H1 (cell line): Measurements from ENCODE around the gene AGAP1. TPM values are rescaled to one million over a fixed set of nuclear protein-coding genes. Genes with fewer than 3 reads are reported as not detected.

Experiments used
- CTCF ChIA-PET: fragments of 300-600 bp; sonication (Branson Sonifier 250); formaldehyde crosslinking; loops from one replicate; lab custom pipeline; 2021; ENCODE audit not compliant: partially characterized antibody; lab: Charles Lee
- POLR2A ChIA-PET: fragments of 300-600 bp; sonication (Branson Sonifier 250); formaldehyde crosslinking; loops from one replicate; lab custom pipeline; 2021; ENCODE audit warnings: inconsistent platforms; ENCODE audit not compliant: partially characterized antibody; lab: Charles Lee
- DNase-seq, 2 experiments: peaks; one replicate each; pipeline versions ENCODE4 v3.0.0 to v3.0.0-alpha.2; 2010 to 2022; ENCODE audit warnings: low spot score in 2 of 2, low read depth in 1 of 2, mixed read lengths in 1 of 2
- FAIRE-seq: peaks from 2 replicates; lab custom pipeline; 2011; peaks lifted over from hg19 to GRCh38; lab: Jason Lieb, UNC
- H2AFZ ChIP-seq: 2 replicates; pipeline ENCODE4 v1.8.1; 2012; ENCODE audit warnings: low read length, inconsistent platforms
- H2AK5ac ChIP-seq: 2 replicates; pipeline ENCODE4 v1.6.1; 2013; ENCODE audit warnings: low read depth, low read length
- H2BK120ac ChIP-seq: replicated peaks from 2 replicates; pipeline ENCODE3; 2013; ENCODE audit warnings: low read depth, low read length, inconsistent platforms
- H2BK12ac ChIP-seq: 2 replicates; pipeline ENCODE4 v1.6.1; 2013; ENCODE audit warnings: low read depth, low read length
- H2BK15ac ChIP-seq: 2 replicates; pipeline ENCODE4 v1.6.1; 2013; ENCODE audit warnings: low read length
- H2BK20ac ChIP-seq: 2 replicates; pipeline ENCODE4 v1.6.1; 2013; ENCODE audit warnings: low read length
- H2BK5ac ChIP-seq: 2 replicates; pipeline ENCODE4 v1.6.1; 2013; ENCODE audit warnings: low read depth, low read length
- H3K14ac ChIP-seq: 2 replicates; pipeline ENCODE4 v1.6.1; 2013; ENCODE audit warnings: inconsistent platforms; ENCODE audit not compliant: insufficient read length
- H3K18ac ChIP-seq: 2 replicates; pipeline ENCODE4 v1.6.1; 2013; ENCODE audit warnings: low read length; ENCODE audit errors: extremely low read depth
- H3K23ac ChIP-seq: 2 replicates; pipeline ENCODE4 v1.6.1; 2013; ENCODE audit warnings: inconsistent platforms; ENCODE audit not compliant: insufficient read length
- H3K23me2 ChIP-seq: 2 replicates; pipeline ENCODE4 v1.6.1; 2013; ENCODE audit warnings: low read depth, low read length
- H3K27ac ChIP-seq: 2 replicates; pipeline ENCODE4 v1.6.1; 2011; ENCODE audit warnings: low read depth, low read length, inconsistent platforms
- H3K27me3 ChIP-seq, 4 experiments: replicated peaks in 1 of 4; 1 replicate in 1 of 4; 2 replicates in 3 of 4; pipeline versions ENCODE4 v1.6.1 to v1.8.1; 2011 to 2013; ENCODE audit warnings: low read length in 3 of 4, mild to moderate bottlenecking in 3 of 4, inconsistent platforms in 2 of 4, mixed read lengths in 2 of 4, moderate library complexity in 1 of 4; ENCODE audit not compliant: control insufficient read depth in 3 of 4, insufficient read depth in 3 of 4; ENCODE audit errors: extremely low read depth in 1 of 4
- H3K36me3 ChIP-seq, 4 experiments: 2 replicates each; pipeline versions ENCODE4 v1.6.1 to v1.8.1; 2011 to 2013; ENCODE audit warnings: mild to moderate bottlenecking in 4 of 4, low read length in 3 of 4, moderate library complexity in 2 of 4, control low read depth in 1 of 4, inconsistent platforms in 1 of 4; ENCODE audit not compliant: insufficient read depth in 4 of 4, control insufficient read depth in 2 of 4
- H3K4ac ChIP-seq: replicated peaks from 2 replicates; pipeline ENCODE3; 2013; ENCODE audit warnings: low read length, low read depth, mixed read lengths, inconsistent platforms; ENCODE audit not compliant: insufficient read length
- H3K4me1 ChIP-seq, 4 experiments: replicated peaks in 1 of 4; 1 replicate in 1 of 4; 2 replicates in 3 of 4; pipeline versions ENCODE4 v1.6.1 to v1.8.1; 2011 to 2013; ENCODE audit warnings: low read length in 3 of 4, inconsistent platforms in 2 of 4, mixed read lengths in 1 of 4; ENCODE audit not compliant: insufficient read depth in 4 of 4, control insufficient read depth in 3 of 4
- H3K4me2 ChIP-seq, 2 experiments: 2 replicates each; pipeline versions ENCODE4 v1.6.1 to v1.8.1; 2011 to 2013; ENCODE audit warnings: low read depth in 2 of 2, low read length in 2 of 2, control low read depth in 1 of 2, inconsistent platforms in 1 of 2, mild to moderate bottlenecking in 1 of 2; ENCODE audit not compliant: insufficient read depth in 1 of 2
- H3K4me3 ChIP-seq, 4 experiments: fragments of 200-600, 300-600 bp in 1 of 4; sonication (generic), shearing (Covaris generic), sonication (Bioruptor Twin) in 1 of 4; 2 replicates each; pipeline versions ENCODE4 v1.5.1 to v1.8.1; 2011 to 2016; ENCODE audit warnings: low read length in 4 of 4, low read depth in 3 of 4, control low read depth in 2 of 4, inconsistent platforms in 2 of 4, mild to moderate bottlenecking in 2 of 4, mixed read lengths in 1 of 4, moderate library complexity in 1 of 4; ENCODE audit not compliant: insufficient read depth in 2 of 4; ENCODE audit errors: extremely low read depth in 1 of 4
- H3K56ac ChIP-seq: replicated peaks from 2 replicates; pipeline ENCODE3; 2013; ENCODE audit warnings: low read depth, mild to moderate bottlenecking, mixed read lengths, low read length, inconsistent platforms; ENCODE audit not compliant: insufficient read length
- H3K79me1 ChIP-seq: 2 replicates; pipeline ENCODE4 v1.6.1; 2013; ENCODE audit warnings: low read depth, low read length, control low read depth
- H3K79me2 ChIP-seq, 2 experiments: 2 replicates each; pipeline versions ENCODE4 v1.6.1 to v1.8.1; 2012 to 2013; ENCODE audit warnings: low read length in 2 of 2, mild to moderate bottlenecking in 2 of 2, inconsistent platforms in 1 of 2; ENCODE audit not compliant: insufficient read depth in 2 of 2, control insufficient read depth in 1 of 2
- H3K9ac ChIP-seq, 4 experiments: replicated peaks in 1 of 4; 1 replicate in 1 of 4; 2 replicates in 3 of 4; pipeline versions ENCODE4 v1.6.1 to v1.8.1; 2011 to 2013; ENCODE audit warnings: low read depth in 3 of 4, low read length in 3 of 4, control low read depth in 2 of 4, mild to moderate bottlenecking in 2 of 4, moderate library complexity in 2 of 4, inconsistent platforms in 1 of 4; ENCODE audit errors: extremely low read depth in 1 of 4
- H3K9me3 ChIP-seq, 2 experiments: 2 replicates each; pipeline versions ENCODE4 v1.6.1 to v1.8.1; 2012 to 2013; ENCODE audit warnings: mild to moderate bottlenecking in 2 of 2, moderate library complexity in 2 of 2, control low read depth in 1 of 2, inconsistent platforms in 1 of 2, low read depth in 1 of 2, low read length in 1 of 2, mixed read lengths in 1 of 2; ENCODE audit not compliant: insufficient read depth in 2 of 2
- H4K20me1 ChIP-seq, 2 experiments: replicated peaks in 1 of 2; 2 replicates each; pipeline versions ENCODE3 to v1.8.1; 2011 to 2013; ENCODE audit warnings: inconsistent platforms in 2 of 2, low read length in 2 of 2, mild to moderate bottlenecking in 1 of 2; ENCODE audit not compliant: insufficient read depth in 2 of 2, control insufficient read depth in 1 of 2
- H4K5ac ChIP-seq: 2 replicates; pipeline ENCODE4 v1.6.1; 2013; ENCODE audit warnings: low read length, low read depth, mixed read lengths, inconsistent platforms; ENCODE audit not compliant: insufficient read length
- H4K8ac ChIP-seq: 2 replicates; pipeline ENCODE4 v1.8.0; 2013; ENCODE audit warnings: mild to moderate bottlenecking, moderate library complexity, low read length, inconsistent platforms; ENCODE audit not compliant: insufficient read depth; ENCODE audit errors: extremely low read depth
- H4K91ac ChIP-seq: replicated peaks from 2 replicates; pipeline ENCODE3; 2013; ENCODE audit warnings: low read length, mixed read lengths, inconsistent platforms; ENCODE audit not compliant: insufficient read length
- ASH2L ChIP-seq: fragments of 200-600, 300-600 bp; sonication (generic); IDR thresholded peaks from one replicate; pipeline ENCODE4 v1.7.1; 2017; ENCODE audit warnings: low read length
- CHD1 ChIP-seq: IDR thresholded peaks from 2 replicates; pipeline ENCODE4 v1.6.1; 2012; ENCODE audit warnings: low read depth, low read length, improper control_type of control experiment
- EP300 ChIP-seq, 2 experiments: IDR thresholded peaks; 1 replicate in 1 of 2; 2 replicates in 1 of 2; pipeline ENCODE4 v1.6.1; 2011 to 2012; ENCODE audit warnings: low read depth in 2 of 2, low read length in 2 of 2, mild to moderate bottlenecking in 2 of 2, borderline replicate concordance in 1 of 2, inconsistent platforms in 1 of 2, moderate library complexity in 1 of 2
- JUND ChIP-seq: IDR thresholded peaks from 2 replicates; pipeline ENCODE4 v1.6.1; 2011; ENCODE audit warnings: mild to moderate bottlenecking, improper control_type of control experiment, low read length
- POLR2A ChIP-seq, 2 experiments: IDR thresholded peaks; 1 replicate in 1 of 2; 2 replicates in 1 of 2; pipeline ENCODE4 v1.6.1; 2011; ENCODE audit warnings: low read depth in 2 of 2, low read length in 2 of 2, mild to moderate bottlenecking in 2 of 2; ENCODE audit errors: control extremely low read depth in 1 of 2
- POU5F1 ChIP-seq: IDR thresholded peaks from 2 replicates; pipeline ENCODE4 v1.6.1; 2011; ENCODE audit warnings: low read depth, mild to moderate bottlenecking, low read length, moderate library complexity
- RAD21 ChIP-seq, 2 experiments: IDR thresholded peaks in 1 of 2; conservative IDR thresholded peaks in 1 of 2; 2 replicates each; pipeline ENCODE4 v1.6.1; 2011; ENCODE audit warnings: low read depth in 2 of 2, low read length in 2 of 2, improper control_type of control experiment in 1 of 2, inconsistent platforms in 1 of 2, mild to moderate bottlenecking in 1 of 2, moderate library complexity in 1 of 2
- SIRT6 ChIP-seq: IDR thresholded peaks from one replicate; pipeline ENCODE4 v1.7.1; 2012; ENCODE audit warnings: low read length, inconsistent platforms
- SP2 ChIP-seq: IDR thresholded peaks from 2 replicates; pipeline ENCODE4 v1.6.1; 2012; ENCODE audit warnings: mild to moderate bottlenecking, low read length, inconsistent platforms
- SP4 ChIP-seq: IDR thresholded peaks from 2 replicates; pipeline ENCODE4 v1.6.1; 2012; ENCODE audit warnings: low read length, inconsistent platforms
- ZNF274 ChIP-seq: IDR thresholded peaks from 2 replicates; pipeline ENCODE4 v1.7.0; 2012; ENCODE audit warnings: low read length, borderline replicate concordance; ENCODE audit errors: extremely low read depth
- WGBS, 2 experiments: shearing (Covaris generic) in 1 of 2; methylation state at CpG; one replicate each; pipeline versions ENCODE4 v1.1.6 to v1.1.7; 2013 to 2015; ENCODE audit warnings: low lambda C conversion rate in 2 of 2, mixed read lengths in 2 of 2, inconsistent platforms in 1 of 2, low coverage in 1 of 2, missing lambda C conversion rate in 1 of 2; ENCODE audit not compliant: insufficient replicate concordance in 2 of 2, insufficient coverage in 1 of 2, insufficient read length in 1 of 2; ENCODE audit errors: extremely low coverage in 1 of 2, missing lambda C conversion rate in 1 of 2; 5-methylcytosine and 5-hydroxymethylcytosine counted together
- polyA plus RNA-seq, 7 experiments: library from polyadenylated mRNA; depleted of rRNA in 3 of 7; stranded (reverse) in 5 of 7; unstranded in 2 of 7; fragments of >200 nt in 5 of 7; fragments of 200-250 nt in 2 of 7; gene quantifications; 1 replicate in 5 of 7; 2 replicates in 1 of 7; 4 replicates in 1 of 7; pipeline versions ENCODE4 v1.2.1 to v1.2.3, GENCODE V29; 2011 to 2013; ENCODE audit warnings: missing spikeins in 2 of 7, mixed read lengths in 2 of 7
- total RNA-seq: library from RNA; stranded (reverse); fragmentation: NEBNext Ultra II Directional; extraction: Animal tissue kit (Norgen Biotek cat#: 25700); gene quantifications from 2 replicates; pipeline ENCODE4 v1.2.1, GENCODE V29; 2021
- TF ChIP-seq, protein P1 (sequence below): IDR thresholded peaks from 2 replicates; pipeline ENCODE4 v1.6.1; 2012; ENCODE audit warnings: inconsistent platforms

AGAP1 gene
- total and polyA plus RNA-seq, 2 of the 8 experiments (the other 6 are each of a cell fraction or from before 2014, with no cell fraction given): 18.1 to 39.4 TPM

DNA sequence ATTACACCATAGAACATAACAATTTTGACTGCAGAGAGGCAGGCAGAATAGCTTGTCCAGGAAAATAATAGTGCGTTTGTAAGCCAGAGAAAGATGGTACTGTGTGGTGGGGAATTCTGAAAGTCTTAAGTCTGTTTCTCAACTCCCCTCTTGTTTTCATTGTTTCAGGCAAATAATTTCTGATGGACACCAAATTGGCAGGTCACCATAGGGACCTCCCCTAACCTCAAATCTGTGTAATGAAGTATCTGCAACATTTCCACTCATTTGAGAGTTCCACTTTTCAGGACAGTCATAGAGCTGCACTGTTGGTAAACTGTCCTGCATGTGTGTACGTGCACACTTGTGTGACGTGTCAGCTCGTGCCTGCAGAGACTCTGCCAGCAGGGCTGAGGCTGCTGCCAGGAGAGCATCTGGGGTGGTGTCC, 195.6 kb downstream of the AGAP1 start:
- Histone ChIP-seq H2AFZ (no peak overlapping the region), H2BK20ac (no peak overlapping the region), H3K23me2 (no peaks in the 10 kb centered on the region), H2BK15ac (no peak overlapping the region), H3K36me3 (no peaks in the 10 kb centered on the region), H4K5ac (no peak overlapping the region), H2BK120ac (no peak overlapping the region), H3K27me3 (no peaks in the 10 kb centered on the region), H2BK12ac (no peak overlapping the region), H3K4me2 (no peak overlapping the region), H2AK5ac (no peak overlapping the region), H2BK5ac (no peak overlapping the region), H3K4ac (no peak overlapping the region), H4K20me1 (peaks cover 16 to 30% of the 10 kb centered on the region in 2 experiments), H4K8ac (no peak overlapping the region), H3K56ac (no peak overlapping the region), H3K27ac (no peak overlapping the region), H3K4me3 (no peak overlapping the region), H3K79me2 (peaks cover 0 to 91% of the 10 kb centered on the region in 2 experiments; a peak in 3 of 4 replicates), H3K9me3 (no peaks in the 10 kb centered on the region), H3K23ac (no peak overlapping the region), H3K18ac (no peak overlapping the region), H3K14ac (no peak overlapping the region), H3K4me1 (peaks cover 0 to 15% (median 4%) of the 10 kb centered on the region in 4 experiments; a peak in 6 of 7 replicates), H3K79me1 (peaks cover 36% of the 10 kb centered on the region), H4K91ac (no peak overlapping the region), H3K9ac (no peak overlapping the region)
- POLR2A ChIA-PET: interaction anchor here (1.2 kb wide), 1 partner anchor 18 kb away, joined by 3 read pairs; no protein-coding TSS in a partner anchor
- CTCF ChIA-PET: interaction anchor here (0.6 to 1.3 kb wide), 2 partner anchors 94 to 489 kb away, joined by 3 to 4 read pairs; no protein-coding TSS in a partner anchor
- no peak for FAIRE-seq
- 91% methylated on average over 4 of the region's 4 CpGs; no CpG with 5 or more reads in 1 of the 2 experiments for WGBS, 2 experiments
- DNase-seq: no peak
- TF ChIP-seq ZNF274 (no peak), ASH2L (no peak), CHD1 (no peak), POU5F1 (no peak), SIRT6 (no peak), POLR2A (IDR thresholded peaks at IDR 0.05; ENCODE audit: control extremely low read depth in 1 of 2, low read depth in 2 of 2, low read length in 2 of 2) (no peak), JUND (no peak), SP4 (no peak), RAD21 (IDR thresholded peaks at IDR 0.05 in 1 of 2, conservative IDR thresholded peaks at IDR 0.05 in 1 of 2; ENCODE audit: low read depth in 2 of 2, low read length in 2 of 2) (no peak), SP2 (no peak), EP300 (IDR thresholded peaks at IDR 0.05; ENCODE audit: borderline replicate concordance in 1 of 2, low read depth in 2 of 2, low read length in 2 of 2) (no peak)
- TF ChIP-seq, protein P1, sequence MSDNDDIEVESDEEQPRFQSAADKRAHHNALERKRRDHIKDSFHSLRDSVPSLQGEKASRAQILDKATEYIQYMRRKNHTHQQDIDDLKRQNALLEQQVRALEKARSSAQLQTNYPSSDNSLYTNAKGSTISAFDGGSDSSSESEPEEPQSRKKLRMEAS: no peak
